ENCODE results near the gene MRPL14. TPM values are rescaled to one million over a fixed set of nuclear protein-coding genes. Genes with fewer than 3 reads are reported as not detected.
"Not testable (repeated sequence)": the region's sequence is repeated elsewhere in the genome, so short reads cannot be mapped to it uniquely, and the experiment has no call there.

MRPL14 gene
- total RNA-seq, 2 donors from 2014 or later: 44.1 to 45.9 TPM

DNA sequence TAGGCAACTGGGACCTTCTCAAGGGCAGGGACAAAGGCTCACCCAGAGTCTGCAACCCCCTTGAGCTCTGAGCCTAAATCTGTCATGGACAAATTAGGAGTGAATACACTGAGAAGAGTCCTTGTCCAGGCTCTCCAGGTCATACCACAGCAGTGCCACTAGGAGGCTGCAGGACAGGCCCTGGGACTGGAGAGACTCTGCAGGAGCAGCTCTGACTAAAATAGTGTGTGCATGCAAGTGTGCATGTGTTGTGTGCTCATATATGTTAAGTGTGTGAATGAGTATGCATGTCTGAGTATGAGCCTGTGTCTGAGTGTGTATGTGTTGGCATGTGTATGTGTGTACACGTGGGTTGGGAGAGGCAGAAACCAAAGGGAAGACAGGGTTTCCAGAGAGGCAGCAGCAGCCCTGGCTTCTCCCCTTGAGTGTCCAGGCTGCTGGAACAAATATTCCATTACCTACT, 27.1 kb downstream of the MRPL14 start:
- no peaks in the 10 kb centered on the region for H3K27me3 ChIP-seq
- no peak overlapping the region for H3K27ac ChIP-seq
- H3K9me3 ChIP-seq: no peaks in the 10 kb centered on the region
- H3K36me3 ChIP-seq: peaks cover 11% of the 10 kb centered on the region
- TF ChIP-seq, protein P1, sequence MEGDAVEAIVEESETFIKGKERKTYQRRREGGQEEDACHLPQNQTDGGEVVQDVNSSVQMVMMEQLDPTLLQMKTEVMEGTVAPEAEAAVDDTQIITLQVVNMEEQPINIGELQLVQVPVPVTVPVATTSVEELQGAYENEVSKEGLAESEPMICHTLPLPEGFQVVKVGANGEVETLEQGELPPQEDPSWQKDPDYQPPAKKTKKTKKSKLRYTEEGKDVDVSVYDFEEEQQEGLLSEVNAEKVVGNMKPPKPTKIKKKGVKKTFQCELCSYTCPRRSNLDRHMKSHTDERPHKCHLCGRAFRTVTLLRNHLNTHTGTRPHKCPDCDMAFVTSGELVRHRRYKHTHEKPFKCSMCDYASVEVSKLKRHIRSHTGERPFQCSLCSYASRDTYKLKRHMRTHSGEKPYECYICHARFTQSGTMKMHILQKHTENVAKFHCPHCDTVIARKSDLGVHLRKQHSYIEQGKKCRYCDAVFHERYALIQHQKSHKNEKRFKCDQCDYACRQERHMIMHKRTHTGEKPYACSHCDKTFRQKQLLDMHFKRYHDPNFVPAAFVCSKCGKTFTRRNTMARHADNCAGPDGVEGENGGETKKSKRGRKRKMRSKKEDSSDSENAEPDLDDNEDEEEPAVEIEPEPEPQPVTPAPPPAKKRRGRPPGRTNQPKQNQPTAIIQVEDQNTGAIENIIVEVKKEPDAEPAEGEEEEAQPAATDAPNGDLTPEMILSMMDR (IDR thresholded peaks at IDR 0.05): peak in 1 of 2 donors; percentile 67
- H3K4me1 ChIP-seq: peaks cover 0 to 28% of the 10 kb centered on the region in 2 donors
- no peak overlapping the region for H3K4me3 ChIP-seq
- no peak for DNase-seq (ENCODE audit: low spot score)

DNA sequence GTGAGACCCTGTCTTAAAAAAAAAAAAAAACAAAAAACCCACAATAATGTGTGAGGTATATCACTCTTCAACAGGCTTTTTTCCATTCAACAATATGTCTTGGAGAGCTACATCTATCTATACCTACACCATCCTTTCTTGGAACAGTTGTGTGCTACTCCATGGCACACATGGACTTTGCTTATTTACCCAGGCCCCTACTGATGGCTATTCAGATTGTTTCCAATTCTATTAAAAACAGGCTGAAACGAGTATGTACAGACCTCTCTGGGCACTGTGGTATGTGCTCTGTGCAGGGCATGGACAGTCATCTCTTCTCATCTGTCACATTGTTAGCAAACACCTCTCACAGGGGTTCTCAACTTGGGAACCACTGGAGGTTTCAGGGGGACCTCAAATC, 28.1 kb downstream of the MRPL14 start:
- H3K36me3 ChIP-seq: peaks cover 6% of the 10 kb centered on the region
- H3K27me3 ChIP-seq: no peaks in the 10 kb centered on the region
- H3K4me1 ChIP-seq: peaks cover 0 to 20% of the 10 kb centered on the region in 2 donors
- no peak overlapping the region for H3K27ac ChIP-seq
- H3K4me3 ChIP-seq: no peak overlapping the region
- DNase-seq (ENCODE audit: low spot score): no peak
- TF ChIP-seq, protein P1 (IDR thresholded peaks at IDR 0.05): no peak
- no peaks in the 10 kb centered on the region for H3K9me3 ChIP-seq

DNA sequence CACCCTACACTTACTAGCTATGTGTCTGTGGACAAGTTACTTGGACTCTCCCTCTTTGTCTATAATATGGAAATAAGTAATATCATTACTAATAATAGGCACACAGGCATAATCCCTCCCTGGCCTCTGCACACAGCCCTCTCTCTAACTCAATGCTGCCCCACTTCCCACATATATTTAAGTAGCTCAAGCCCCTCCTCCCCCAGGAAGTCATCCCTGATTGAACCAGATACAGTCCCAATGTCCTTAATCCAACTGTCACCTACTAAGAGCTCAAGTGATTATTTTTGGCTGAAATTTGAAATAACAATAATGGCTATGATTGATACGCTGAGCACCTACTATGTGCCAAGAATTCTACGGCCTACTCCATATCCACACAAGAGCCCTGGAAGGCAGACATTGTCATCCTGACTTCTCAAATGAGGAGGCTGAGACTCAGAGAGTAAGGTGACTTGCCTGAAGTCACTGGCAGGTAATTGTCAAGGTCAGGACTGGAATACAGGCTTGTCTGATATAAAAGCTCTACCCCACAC, 29.4 kb downstream of the MRPL14 start:
- TF ChIP-seq, protein P1 (IDR thresholded peaks at IDR 0.05): no peak
- H3K4me3 ChIP-seq: no peak overlapping the region
- no peak overlapping the region for H3K27ac ChIP-seq
- no peaks in the 10 kb centered on the region for H3K36me3 ChIP-seq
- DNase-seq (ENCODE audit: low spot score): no peak
- no peaks in the 10 kb centered on the region for H3K9me3 ChIP-seq
- H3K4me1 ChIP-seq: peaks cover 0 to 13% of the 10 kb centered on the region in 2 donors
- no peaks in the 10 kb centered on the region for H3K27me3 ChIP-seq

DNA sequence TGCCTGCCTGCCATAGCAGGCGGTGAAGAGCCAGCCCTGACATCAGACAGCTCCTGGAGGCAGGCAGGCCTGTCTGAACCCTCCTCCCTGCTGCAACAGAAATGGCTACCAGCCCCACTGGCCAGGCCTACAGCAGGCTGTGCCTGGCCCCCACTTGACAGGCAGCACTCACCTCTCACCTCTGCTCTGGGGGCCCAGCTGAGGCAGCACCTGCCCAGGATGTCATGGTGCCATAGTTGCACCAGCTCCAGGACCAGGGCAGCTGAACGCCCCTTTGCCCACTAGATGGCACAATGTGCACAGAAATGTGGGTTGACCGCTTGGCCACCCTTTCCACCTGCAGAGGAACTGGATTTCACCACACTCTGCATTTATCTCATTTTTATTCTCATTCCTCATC, 30.6 kb downstream of the MRPL14 start:
- Histone ChIP-seq H3K4me3 (no peak overlapping the region), H3K9me3 (no peaks in the 10 kb centered on the region), H3K4me1 (peaks cover 0 to 13% of the 10 kb centered on the region in 2 donors), H3K36me3 (no peaks in the 10 kb centered on the region), H3K27me3 (no peaks in the 10 kb centered on the region), H3K27ac (no peak overlapping the region)
- TF ChIP-seq, protein P1 (IDR thresholded peaks at IDR 0.05): peak; percentile 63 to 84
- DNase-seq (ENCODE audit: low spot score): peak; percentile 77

DNA sequence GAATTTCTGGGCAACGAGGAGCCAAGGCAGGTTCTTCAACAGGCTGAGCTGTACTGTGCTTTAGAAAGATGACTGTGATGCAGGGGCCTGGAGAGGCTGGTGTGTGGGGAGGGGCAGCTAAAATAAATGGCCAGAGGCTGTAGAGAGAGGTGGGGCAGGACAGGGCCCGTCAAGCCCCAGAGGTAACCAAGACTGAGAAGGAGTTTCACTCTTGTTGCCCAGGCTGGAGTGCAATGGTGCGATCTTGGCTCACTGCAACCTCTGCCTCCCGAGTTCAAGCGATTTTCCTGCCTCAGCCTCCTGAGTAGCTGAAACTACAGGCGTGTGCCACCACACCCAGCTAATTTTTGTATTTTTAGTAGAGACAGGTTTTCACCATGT, 32.0 kb downstream of the MRPL14 start:
- not testable (repeated sequence) for H3K36me3 ChIP-seq; H3K27me3 ChIP-seq; DNase-seq (ENCODE audit: low spot score); H3K4me3 ChIP-seq; H3K27ac ChIP-seq; H3K4me1 ChIP-seq; H3K9me3 ChIP-seq

DNA sequence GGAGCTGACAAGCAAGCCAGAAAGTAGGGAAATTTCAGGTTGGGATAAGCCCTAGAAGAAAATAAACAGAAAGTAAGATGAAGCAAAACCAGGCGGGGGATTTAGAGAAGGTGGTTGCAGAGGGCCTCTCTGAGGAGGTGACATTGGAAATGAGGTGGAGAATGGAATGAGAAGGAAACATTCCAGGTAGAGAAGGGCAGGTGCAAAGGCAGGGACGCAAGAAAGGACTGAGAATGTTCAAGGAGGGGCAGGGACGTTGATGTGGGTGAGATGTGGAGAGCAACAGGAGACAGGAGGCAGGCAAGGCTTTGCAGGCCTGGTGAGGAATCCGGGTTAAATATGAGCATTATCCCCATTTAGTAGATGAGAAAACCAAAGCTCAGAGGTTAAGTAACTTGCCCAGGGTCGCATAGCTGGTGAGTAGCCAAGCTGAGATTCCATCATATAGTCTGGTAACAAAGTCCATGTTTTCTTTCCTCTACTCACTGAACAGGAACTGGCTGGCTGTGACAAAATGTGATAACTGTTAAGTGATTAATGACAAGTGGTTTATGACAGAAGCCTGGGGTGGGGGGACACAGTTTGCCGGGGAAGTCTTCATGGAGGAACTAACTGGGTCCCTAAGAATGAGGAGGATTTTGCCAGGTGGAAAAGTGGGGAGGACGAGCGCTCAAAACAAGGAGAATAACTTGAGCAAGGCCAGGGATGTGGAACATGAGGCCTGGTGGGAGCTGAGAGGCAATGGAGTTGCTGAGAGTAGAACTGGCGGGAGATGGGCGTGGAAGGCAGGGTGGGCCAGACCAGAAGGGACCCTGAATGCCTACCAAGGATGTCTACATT, 32.6 kb downstream of the MRPL14 start:
- Histone ChIP-seq H3K27ac (no peak overlapping the region), H3K36me3 (no peaks in the 10 kb centered on the region), H3K4me1 (no peaks in the 10 kb centered on the region), H3K9me3 (no peaks in the 10 kb centered on the region), H3K27me3 (no peaks in the 10 kb centered on the region), H3K4me3 (no peak overlapping the region)
- DNase-seq (ENCODE audit: low spot score): no peak
- TF ChIP-seq, protein P1 (IDR thresholded peaks at IDR 0.05): no peak
